CD4-positive, alpha-beta T cell (primary cell): Measurements from ENCODE around the gene TMEM233. TPM values are rescaled to one million over a fixed set of nuclear protein-coding genes. Genes with fewer than 3 reads are reported as not detected.

Source experiments
- ATAC-seq: fragments of 200-7000 bp; cut with Tn5 transposase; one replicate; pipeline ENCODE4 v1.10.0; 2022; ENCODE audit warnings: mild to moderate bottlenecking; ENCODE audit not compliant: poor library complexity
- CTCF ChIA-PET: fragments of 350-600 bp; sonication (Branson Sonifier 250); formaldehyde crosslinking; loops from one replicate; lab custom pipeline; 2021; ENCODE audit warnings: antibody characterized with exemption, inconsistent platforms; lab: Charles Lee
- POLR2A ChIA-PET: fragments of 350-600 bp; sonication (Branson Sonifier 250); formaldehyde crosslinking; loops from one replicate; lab custom pipeline; 2021; ENCODE audit warnings: antibody characterized with exemption, inconsistent platforms; lab: Charles Lee
- DNase-seq, 14 experiments: peaks; one replicate each; pipeline ENCODE4 v3.0.0-alpha.2; 2013 to 2020; ENCODE audit warnings: mixed read lengths in 2 of 14
- H3K27ac ChIP-seq, 2 donors: one replicate each; pipeline versions ENCODE4 v1.5.1 to v1.7.0; 2013; ENCODE audit warnings: low read length in 2 of 2, low read depth in 1 of 2, mild to moderate bottlenecking in 1 of 2
- H3K27me3 ChIP-seq, 2 experiments: 1 replicate in 1 of 2; 2 replicates in 1 of 2; pipeline versions ENCODE4 v1.6.1 to v1.7.0; 2013; ENCODE audit warnings: low read length in 2 of 2, control low read depth in 1 of 2, mild to moderate bottlenecking in 1 of 2, moderate library complexity in 1 of 2; ENCODE audit not compliant: insufficient read depth in 2 of 2, control insufficient read depth in 1 of 2
- H3K36me3 ChIP-seq: one replicate; pipeline ENCODE4 v1.6.1; 2013; ENCODE audit warnings: low read length, control low read depth; ENCODE audit not compliant: insufficient read depth
- H3K4me1 ChIP-seq: one replicate; pipeline ENCODE4 v1.6.1; 2013; ENCODE audit warnings: low read length, control low read depth; ENCODE audit not compliant: insufficient read depth
- H3K4me3 ChIP-seq: one replicate; pipeline ENCODE4 v1.5.1; 2013; ENCODE audit warnings: mild to moderate bottlenecking, low read length, moderate library complexity
- H3K9me3 ChIP-seq, 2 experiments: 1 replicate in 1 of 2; 2 replicates in 1 of 2; pipeline versions ENCODE4 v1.6.1 to v1.7.0; 2013; ENCODE audit warnings: low read length in 2 of 2, mild to moderate bottlenecking in 2 of 2, control low read depth in 1 of 2, moderate library complexity in 1 of 2; ENCODE audit not compliant: control insufficient read depth in 1 of 2, insufficient read depth in 1 of 2
- H3K27ac Mint-ChIP-seq: one replicate; pipeline ENCODE4 v1.8.0; 2020; ENCODE audit warnings: mixed read lengths
- H3K27me3 Mint-ChIP-seq: one replicate; pipeline ENCODE4 v1.8.0; 2021; ENCODE audit warnings: mixed read lengths
- H3K36me3 Mint-ChIP-seq: one replicate; pipeline ENCODE4 v1.8.0; 2021; ENCODE audit warnings: low read depth, mixed read lengths
- H3K4me1 Mint-ChIP-seq: one replicate; pipeline ENCODE4 v1.8.0; 2021; ENCODE audit warnings: low read depth, mixed read lengths
- H3K4me3 Mint-ChIP-seq: one replicate; pipeline ENCODE4 v1.8.0; 2020; ENCODE audit warnings: mild to moderate bottlenecking, mixed read lengths
- H3K9me3 Mint-ChIP-seq: one replicate; pipeline ENCODE4 v1.8.0; 2020; ENCODE audit warnings: mixed read lengths
- CTCF ChIP-seq: fragments of 200-600 bp; IDR thresholded peaks from one replicate; pipeline ENCODE4 v1.8.0; 2022; ENCODE audit warnings: antibody characterized with exemption, mild to moderate bottlenecking
- intact Hi-C, 2 experiments: fragments of 100-400 bp; cut with DNase I in 1 of 2; cut with micrococcal nuclease in 1 of 2; formaldehyde crosslinking; loops; one replicate each; pipeline versions ENCODE4 v1.15.1 to v1.9.0; 2023 to 2025; cut with DNase I, micrococcal nuclease
- total RNA-seq, 174 experiments: library from RNA in 2 of 174; stranded (reverse) in 2 of 174; gene quantifications; one replicate each; pipeline ENCODE4 v1.2.3 and lab custom pipeline; 2021 to 2026

TMEM233 gene
- total RNA-seq, 2 experiments from 2014 or later, result not detected

- no peak overlapping the region for H3K4me3 ChIP-seq
- no peak overlapping the region for H3K27ac Mint-ChIP-seq
- H3K27me3 Mint-ChIP-seq, result peaks cover 54% of the 10 kb centered on the region
- no peaks in the 10 kb centered on the region for H3K4me1 ChIP-seq
- intact Hi-C loops, result no loop called here
- H3K36me3 Mint-ChIP-seq, result no peaks in the 10 kb centered on the region
- no peak overlapping the region for H3K4me3 Mint-ChIP-seq
- no peak for DNase-seq
- no peaks in the 10 kb centered on the region for H3K36me3 ChIP-seq
- ATAC-seq, result no peak
- ChIA-PET POLR2A (no interaction called here), CTCF (no interaction called here)
- no peak overlapping the region for H3K27ac ChIP-seq
- H3K4me1 Mint-ChIP-seq, result no peaks in the 10 kb centered on the region
- no peak for TF ChIP-seq CTCF
- no peaks in the 10 kb centered on the region for H3K9me3 Mint-ChIP-seq
- H3K9me3 ChIP-seq, result no peaks in the 10 kb centered on the region
- H3K27me3 ChIP-seq, result peaks cover 2 to 24% of the 10 kb centered on the region in 2 experiments
Observed at GRCh38 chr12:119630962-119631550, 37.5 kb downstream of the TMEM233 start.

GRCh38 chr12:119631930-119632678 is 38.5 kb downstream of the TMEM233 start:
- Histone ChIP-seq H3K27ac (no peak overlapping the region), H3K27me3 (peaks cover 9 to 32% of the 10 kb centered on the region in 2 experiments), H3K9me3 (no peaks in the 10 kb centered on the region), H3K4me3 (no peak overlapping the region), H3K36me3 (no peaks in the 10 kb centered on the region), H3K4me1 (no peaks in the 10 kb centered on the region)
- no peaks in the 10 kb centered on the region for H3K4me1 Mint-ChIP-seq
- no peak overlapping the region for H3K4me3 Mint-ChIP-seq
- DNase-seq (no peak), ATAC-seq (no peak)
- ChIA-PET CTCF (no interaction called here), POLR2A (no interaction called here)
- H3K27me3 Mint-ChIP-seq, result peaks cover 51% of the 10 kb centered on the region
- no peak for TF ChIP-seq CTCF
- H3K9me3 Mint-ChIP-seq, result no peaks in the 10 kb centered on the region
- intact Hi-C loops, result no loop called here
- no peak overlapping the region for H3K27ac Mint-ChIP-seq
- H3K36me3 Mint-ChIP-seq, result no peaks in the 10 kb centered on the region

DNA sequence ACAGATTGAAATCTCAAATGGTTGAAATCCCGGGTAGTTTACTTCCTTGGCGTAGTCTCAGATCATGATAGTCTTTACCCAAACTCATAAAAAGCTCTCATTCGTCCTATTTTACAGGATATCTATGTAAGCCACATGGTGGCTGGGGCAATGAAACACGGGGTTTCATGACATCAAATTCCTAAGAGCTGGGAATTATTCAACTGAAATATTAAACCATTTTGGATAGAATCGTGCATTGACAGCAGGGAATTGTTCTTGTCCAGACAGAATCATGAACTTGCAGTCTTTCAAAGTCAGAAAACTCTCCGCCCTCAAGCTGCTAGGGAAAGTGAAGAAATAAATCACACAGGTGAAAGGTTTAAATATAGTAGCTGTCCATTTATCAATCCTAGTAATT is 41.2 kb downstream of the TMEM233 start:
- peaks cover 49% of the 10 kb centered on the region for H3K27me3 Mint-ChIP-seq

More for the DNA sequence above, 41.2 kb downstream of the TMEM233 start:
- H3K4me3 ChIP-seq, result no peak overlapping the region
- H3K4me1 ChIP-seq, result no peaks in the 10 kb centered on the region
- no peaks in the 10 kb centered on the region for H3K36me3 ChIP-seq
- no peak overlapping the region for H3K27ac Mint-ChIP-seq
- ChIA-PET CTCF (no interaction called here), POLR2A (no interaction called here)
- no peak overlapping the region for H3K27ac ChIP-seq
- no peaks in the 10 kb centered on the region for H3K9me3 ChIP-seq
- H3K36me3 Mint-ChIP-seq, result no peaks in the 10 kb centered on the region
- intact Hi-C loops, result no loop called here
- no peak for ATAC-seq
- no peaks in the 10 kb centered on the region for H3K4me1 Mint-ChIP-seq
- no peaks in the 10 kb centered on the region for H3K9me3 Mint-ChIP-seq
- DNase-seq, result no peak
- TF ChIP-seq CTCF, result no peak
- H3K4me3 Mint-ChIP-seq, result no peak overlapping the region
- peaks cover 9 to 32% of the 10 kb centered on the region in 2 experiments for H3K27me3 ChIP-seq
